GM12878 (cell line): ENCODE data around the gene PIEZO2. TPM values are rescaled to one million over a fixed set of nuclear protein-coding genes. Genes with fewer than 3 reads are reported as not detected.
A peak's percentile ranks its signal among the peaks of the same experiment; 100 is the strongest.

Experiments used
- BCL11A ChIP-seq: IDR thresholded peaks from 2 replicates; pipeline ENCODE4 v1.6.1; 2011; ENCODE audit warnings: low read depth, low read length
- BHLHE40 ChIP-seq, 2 experiments: fragments of 450-650 bp in 1 of 2; IDR thresholded peaks; 2 replicates each; pipeline ENCODE4 v1.6.1; 2011 to 2017; ENCODE audit warnings: low read depth in 2 of 2, borderline replicate concordance in 1 of 2, improper control_type of control experiment in 1 of 2, low read length in 1 of 2, mild to moderate bottlenecking in 1 of 2
- BMI1 ChIP-seq: fragments of 450-650 bp; IDR thresholded peaks from 2 replicates; pipeline ENCODE4 v1.6.1; 2016; ENCODE audit warnings: mild to moderate bottlenecking, moderate library complexity, borderline replicate concordance
- CBX5 ChIP-seq: sonication (generic); IDR thresholded peaks from 2 replicates; pipeline ENCODE4 v1.6.1; 2016; ENCODE audit warnings: low read depth, moderate library complexity, mild to moderate bottlenecking, inconsistent platforms
- CHD2 ChIP-seq: IDR thresholded peaks from 2 replicates; pipeline ENCODE4 v1.6.1; 2011; ENCODE audit warnings: low read depth, low read length, improper control_type of control experiment, borderline replicate concordance
- CREM ChIP-seq: IDR thresholded peaks from 2 replicates; pipeline ENCODE4 v1.6.1; 2014; ENCODE audit warnings: antibody characterized with exemption, low read depth
- FOXK2 ChIP-seq: fragments of 450-650 bp; IDR thresholded peaks from 2 replicates; pipeline ENCODE4 v1.6.1; 2017; ENCODE audit warnings: mild to moderate bottlenecking, moderate library complexity
- FOXM1 ChIP-seq: IDR thresholded peaks from 2 replicates; pipeline ENCODE4 v1.6.1; 2012; ENCODE audit warnings: low read depth, mild to moderate bottlenecking, inconsistent platforms, low read length, moderate library complexity
- GABPA ChIP-seq: IDR thresholded peaks from 2 replicates; pipeline ENCODE4 v1.6.1; 2014; ENCODE audit warnings: antibody characterized with exemption, low read depth, mild to moderate bottlenecking, inconsistent platforms
- HDAC2 ChIP-seq: fragments of 200-600 bp; sonication (generic); IDR thresholded peaks from 2 replicates; pipeline ENCODE4 v1.6.1; 2017
- HDGF ChIP-seq: fragments of 450-650 bp; IDR thresholded peaks from 2 replicates; pipeline ENCODE4 v1.6.1; 2016; ENCODE audit warnings: antibody characterized with exemption
- MTA2 ChIP-seq: fragments of 450-650 bp; IDR thresholded peaks from 2 replicates; pipeline ENCODE4 v1.6.1; 2016; ENCODE audit warnings: low read depth, mild to moderate bottlenecking, moderate library complexity
- NFIC ChIP-seq: IDR thresholded peaks from 2 replicates; pipeline ENCODE4 v1.6.1; 2012; ENCODE audit warnings: low read depth, mild to moderate bottlenecking, inconsistent platforms, low read length, moderate library complexity
- SMARCA5 ChIP-seq: fragments of 450-650 bp; IDR thresholded peaks from 2 replicates; pipeline ENCODE4 v1.6.1; 2017; ENCODE audit warnings: mild to moderate bottlenecking
- TARDBP ChIP-seq: IDR thresholded peaks from 2 replicates; pipeline ENCODE4 v1.6.1; 2016; ENCODE audit warnings: borderline replicate concordance
- ZSCAN29 ChIP-seq: fragments of 450-650 bp; IDR thresholded peaks from 2 replicates; pipeline ENCODE4 v1.6.1; 2017; ENCODE audit warnings: mild to moderate bottlenecking, moderate library complexity
- polyA plus RNA-seq, 11 experiments: library from polyadenylated mRNA; depleted of rRNA in 4 of 11; unstranded in 6 of 11; stranded (reverse) in 5 of 11; fragments of >200 nt; fragmentation: Nextera tagmentation in 4 of 11; fragmentation: Illumina TruSeq in 1 of 11; extraction: Ambion mirVana in 4 of 11; extraction: Trizol in 1 of 11; gene quantifications; 1 replicate in 1 of 11; 2 replicates in 10 of 11; pipeline versions ENCODE4 v1.2.1 to v1.2.3, GENCODE V29; 2011 to 2016; ENCODE audit warnings: inconsistent platforms in 2 of 11, missing spikeins in 2 of 11, low read depth in 1 of 11
- total RNA-seq, 4 experiments: library from RNA; depleted of rRNA in 3 of 4; stranded (reverse); fragments of >200 nt in 3 of 4; fragmentation: Illumina TruSeq in 1 of 4; extraction: Trizol in 1 of 4; gene quantifications; 2 replicates each; pipeline versions ENCODE4 v1.2.1 to v1.2.3, GENCODE V29; 2013 to 2021
- TF ChIP-seq, protein P1 (sequence below): IDR thresholded peaks from 2 replicates; pipeline ENCODE4 v1.6.1; 2012; ENCODE audit warnings: improper control_type of control experiment, low read depth, low read length; ENCODE audit not compliant: insufficient replicate concordance
- TF ChIP-seq, protein P2 (sequence below): fragments of 450-650 bp; IDR thresholded peaks from 2 replicates; pipeline ENCODE4 v1.6.1; 2017; ENCODE audit warnings: mild to moderate bottlenecking, moderate library complexity
- TF ChIP-seq, protein P3 (sequence below): fragments of 450-650 bp; IDR thresholded peaks from 2 replicates; pipeline ENCODE4 v1.6.1; 2017; ENCODE audit warnings: low read depth, mild to moderate bottlenecking, moderate library complexity

The PIEZO2 gene
- total and polyA plus RNA-seq, 10 of the 15 experiments (the other 5 are each of a cell fraction or from before 2014, with no cell fraction given), result 6.7 to 42.3 (median 27.4) TPM

DNA sequence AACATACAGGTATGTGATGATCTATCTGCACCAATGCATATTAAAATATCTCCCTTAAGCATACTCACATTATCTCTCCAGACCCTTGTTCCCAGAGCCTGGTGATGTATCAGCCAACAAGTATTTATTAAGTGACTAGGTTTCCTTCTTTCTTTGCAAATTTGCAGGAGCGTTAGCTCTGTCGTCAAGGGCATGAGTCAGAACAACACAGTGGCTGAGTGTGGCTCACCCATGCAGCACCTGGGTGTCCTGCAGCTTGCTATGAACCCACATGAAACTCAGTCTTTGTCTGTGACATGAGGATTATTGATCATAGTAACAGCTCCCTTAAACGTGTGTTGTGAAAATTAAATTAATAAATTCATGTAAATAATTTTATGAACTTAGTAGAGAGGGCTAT lies 96.6 kb downstream of the PIEZO2 start (continued):
- TF ChIP-seq, protein P1, sequence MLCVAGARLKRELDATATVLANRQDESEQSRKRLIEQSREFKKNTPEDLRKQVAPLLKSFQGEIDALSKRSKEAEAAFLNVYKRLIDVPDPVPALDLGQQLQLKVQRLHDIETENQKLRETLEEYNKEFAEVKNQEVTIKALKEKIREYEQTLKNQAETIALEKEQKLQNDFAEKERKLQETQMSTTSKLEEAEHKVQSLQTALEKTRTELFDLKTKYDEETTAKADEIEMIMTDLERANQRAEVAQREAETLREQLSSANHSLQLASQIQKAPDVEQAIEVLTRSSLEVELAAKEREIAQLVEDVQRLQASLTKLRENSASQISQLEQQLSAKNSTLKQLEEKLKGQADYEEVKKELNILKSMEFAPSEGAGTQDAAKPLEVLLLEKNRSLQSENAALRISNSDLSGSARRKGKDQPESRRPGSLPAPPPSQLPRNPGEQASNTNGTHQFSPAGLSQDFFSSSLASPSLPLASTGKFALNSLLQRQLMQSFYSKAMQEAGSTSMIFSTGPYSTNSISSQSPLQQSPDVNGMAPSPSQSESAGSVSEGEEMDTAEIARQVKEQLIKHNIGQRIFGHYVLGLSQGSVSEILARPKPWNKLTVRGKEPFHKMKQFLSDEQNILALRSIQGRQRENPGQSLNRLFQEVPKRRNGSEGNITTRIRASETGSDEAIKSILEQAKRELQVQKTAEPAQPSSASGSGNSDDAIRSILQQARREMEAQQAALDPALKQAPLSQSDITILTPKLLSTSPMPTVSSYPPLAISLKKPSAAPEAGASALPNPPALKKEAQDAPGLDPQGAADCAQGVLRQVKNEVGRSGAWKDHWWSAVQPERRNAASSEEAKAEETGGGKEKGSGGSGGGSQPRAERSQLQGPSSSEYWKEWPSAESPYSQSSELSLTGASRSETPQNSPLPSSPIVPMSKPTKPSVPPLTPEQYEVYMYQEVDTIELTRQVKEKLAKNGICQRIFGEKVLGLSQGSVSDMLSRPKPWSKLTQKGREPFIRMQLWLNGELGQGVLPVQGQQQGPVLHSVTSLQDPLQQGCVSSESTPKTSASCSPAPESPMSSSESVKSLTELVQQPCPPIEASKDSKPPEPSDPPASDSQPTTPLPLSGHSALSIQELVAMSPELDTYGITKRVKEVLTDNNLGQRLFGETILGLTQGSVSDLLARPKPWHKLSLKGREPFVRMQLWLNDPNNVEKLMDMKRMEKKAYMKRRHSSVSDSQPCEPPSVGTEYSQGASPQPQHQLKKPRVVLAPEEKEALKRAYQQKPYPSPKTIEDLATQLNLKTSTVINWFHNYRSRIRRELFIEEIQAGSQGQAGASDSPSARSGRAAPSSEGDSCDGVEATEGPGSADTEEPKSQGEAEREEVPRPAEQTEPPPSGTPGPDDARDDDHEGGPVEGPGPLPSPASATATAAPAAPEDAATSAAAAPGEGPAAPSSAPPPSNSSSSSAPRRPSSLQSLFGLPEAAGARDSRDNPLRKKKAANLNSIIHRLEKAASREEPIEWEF, result peak; percentile 59
- TF ChIP-seq ZSCAN29 (no peak), CBX5 (no peak), HDAC2 (no peak), MTA2 (peak; percentile 57; the same call in 1 of the 2 replicates), BHLHE40 (IDR thresholded peaks at IDR 0.05; ENCODE audit: borderline replicate concordance in 1 of 2, low read depth in 2 of 2, low read length in 1 of 2) (peak in 1 of 2 experiments; percentile 73; a peak in 3 of 4 replicates), HDGF (no peak), NFIC (0 out of 2 replicates have a peak, but pooled peaks have one; percentile 38), CHD2 (no peak), FOXM1 (no peak), GABPA (no peak), CREM (peak; percentile 60; the same call in 1 of the 2 replicates), SMARCA5 (no peak), BCL11A (0 out of 2 replicates have a peak, but pooled peaks have one; percentile 44), TARDBP (no peak), BMI1 (no peak), FOXK2 (no peak)
- TF ChIP-seq, protein P2, sequence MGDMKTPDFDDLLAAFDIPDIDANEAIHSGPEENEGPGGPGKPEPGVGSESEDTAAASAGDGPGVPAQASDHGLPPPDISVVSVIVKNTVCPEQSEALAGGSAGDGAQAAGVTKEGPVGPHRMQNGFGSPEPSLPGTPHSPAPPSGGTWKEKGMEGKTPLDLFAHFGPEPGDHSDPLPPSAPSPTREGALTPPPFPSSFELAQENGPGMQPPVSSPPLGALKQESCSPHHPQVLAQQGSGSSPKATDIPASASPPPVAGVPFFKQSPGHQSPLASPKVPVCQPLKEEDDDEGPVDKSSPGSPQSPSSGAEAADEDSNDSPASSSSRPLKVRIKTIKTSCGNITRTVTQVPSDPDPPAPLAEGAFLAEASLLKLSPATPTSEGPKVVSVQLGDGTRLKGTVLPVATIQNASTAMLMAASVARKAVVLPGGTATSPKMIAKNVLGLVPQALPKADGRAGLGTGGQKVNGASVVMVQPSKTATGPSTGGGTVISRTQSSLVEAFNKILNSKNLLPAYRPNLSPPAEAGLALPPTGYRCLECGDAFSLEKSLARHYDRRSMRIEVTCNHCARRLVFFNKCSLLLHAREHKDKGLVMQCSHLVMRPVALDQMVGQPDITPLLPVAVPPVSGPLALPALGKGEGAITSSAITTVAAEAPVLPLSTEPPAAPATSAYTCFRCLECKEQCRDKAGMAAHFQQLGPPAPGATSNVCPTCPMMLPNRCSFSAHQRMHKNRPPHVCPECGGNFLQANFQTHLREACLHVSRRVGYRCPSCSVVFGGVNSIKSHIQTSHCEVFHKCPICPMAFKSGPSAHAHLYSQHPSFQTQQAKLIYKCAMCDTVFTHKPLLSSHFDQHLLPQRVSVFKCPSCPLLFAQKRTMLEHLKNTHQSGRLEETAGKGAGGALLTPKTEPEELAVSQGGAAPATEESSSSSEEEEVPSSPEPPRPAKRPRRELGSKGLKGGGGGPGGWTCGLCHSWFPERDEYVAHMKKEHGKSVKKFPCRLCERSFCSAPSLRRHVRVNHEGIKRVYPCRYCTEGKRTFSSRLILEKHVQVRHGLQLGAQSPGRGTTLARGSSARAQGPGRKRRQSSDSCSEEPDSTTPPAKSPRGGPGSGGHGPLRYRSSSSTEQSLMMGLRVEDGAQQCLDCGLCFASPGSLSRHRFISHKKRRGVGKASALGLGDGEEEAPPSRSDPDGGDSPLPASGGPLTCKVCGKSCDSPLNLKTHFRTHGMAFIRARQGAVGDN, result peak; percentile 45; the same call in 1 of the 2 replicates
- TF ChIP-seq, protein P3, sequence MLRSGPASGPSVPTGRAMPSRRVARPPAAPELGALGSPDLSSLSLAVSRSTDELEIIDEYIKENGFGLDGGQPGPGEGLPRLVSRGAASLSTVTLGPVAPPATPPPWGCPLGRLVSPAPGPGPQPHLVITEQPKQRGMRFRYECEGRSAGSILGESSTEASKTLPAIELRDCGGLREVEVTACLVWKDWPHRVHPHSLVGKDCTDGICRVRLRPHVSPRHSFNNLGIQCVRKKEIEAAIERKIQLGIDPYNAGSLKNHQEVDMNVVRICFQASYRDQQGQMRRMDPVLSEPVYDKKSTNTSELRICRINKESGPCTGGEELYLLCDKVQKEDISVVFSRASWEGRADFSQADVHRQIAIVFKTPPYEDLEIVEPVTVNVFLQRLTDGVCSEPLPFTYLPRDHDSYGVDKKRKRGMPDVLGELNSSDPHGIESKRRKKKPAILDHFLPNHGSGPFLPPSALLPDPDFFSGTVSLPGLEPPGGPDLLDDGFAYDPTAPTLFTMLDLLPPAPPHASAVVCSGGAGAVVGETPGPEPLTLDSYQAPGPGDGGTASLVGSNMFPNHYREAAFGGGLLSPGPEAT, result 0 out of 2 replicates have a peak, but pooled peaks have one; percentile 54
